ENCODE results near the gene G2E3.

- TF ChIP-seq CTCF (IDR thresholded peaks at IDR 0.05), result no peak
- TF ChIP-seq EP300 (IDR thresholded peaks at IDR 0.05), result no peak
- no peak for TF ChIP-seq POLR2A (IDR thresholded peaks at IDR 0.05)
These were observed 64.6 kb downstream of the G2E3 start for GRCh38 chr14:30623412-30624131.
